ENCODE data around the gene CPNE2. TPM values are rescaled to one million over a fixed set of nuclear protein-coding genes. Genes with fewer than 3 reads are reported as not detected.
"Not testable (repeated sequence)": the region's sequence is repeated elsewhere in the genome, so short reads cannot be mapped to it uniquely, and the experiment has no call there.

The CPNE2 gene
- total RNA-seq, 1 donor from 2014 or later = 36.6 TPM

- Histone ChIP-seq H3K27ac (peak overlapping the region; percentile 95), H3K27me3 (no peaks in the 10 kb centered on the region), H3K4me1 (peaks cover 5 to 26% of the 10 kb centered on the region in 2 donors), H3K4me3 (peak overlapping the region; percentile 70 to 94), H3K9me3 (no peaks in the 10 kb centered on the region), H3K36me3 (peaks cover 0 to 3% of the 10 kb centered on the region in 2 donors)
- no peak for TF ChIP-seq CTCF (IDR thresholded peaks at IDR 0.05)
- DNase-seq (ENCODE audit: low spot score in 2 of 2) = peak; percentile 14 to 85
- intact Hi-C loops (cut with DNase I) = loop anchor here (5.0 to 10.0 kb wide), 6 partner anchors 93 to 619 kb away; partner anchors contain the start of genes CPNE2, HERPUD1, KIFC3 and MT1A
These were observed 93.1 kb downstream of the CPNE2 start for GRCh38 chr16:57185446-57185944.

- Histone ChIP-seq H3K4me1 (peaks cover 5 to 33% of the 10 kb centered on the region in 2 donors), H3K36me3 (no peaks in the 10 kb centered on the region), H3K9me3 (no peaks in the 10 kb centered on the region), H3K27ac (peak within 1 kb of the TSS; percentile 95 to 96), H3K4me3 (peak within 1 kb of the TSS; percentile 78 to 94), H3K27me3 (no peaks in the 10 kb centered on the region)
- DNase-seq (ENCODE audit: low spot score in 2 of 2) = peak; percentile 98 to 99
- no peak for TF ChIP-seq CTCF (IDR thresholded peaks at IDR 0.05)
- intact Hi-C loops (cut with DNase I) = loop anchor here (1.0 to 10.0 kb wide), 8 partner anchors 59 to 619 kb away; partner anchors contain the start of genes ARL2BP, CIAPIN1, COQ9 and CPNE2
These were observed 93.8 kb downstream of the CPNE2 start, which contains the start of the genes PSME3IP1 and RSPRY1 for GRCh38 chr16:57185945-57186871. Gene PSME3IP1 (minus strand): TSS chr16:57186039. CDS start chr16:57173854, 12,185 bp downstream. Gene RSPRY1 (plus strand): TSS chr16:57186329. CDS start chr16:57204659, 18,330 bp downstream.

GRCh38 chr16:57186872-57187854 is 94.8 kb downstream of the CPNE2 start:
- no peak for DNase-seq (ENCODE audit: low spot score in 2 of 2)
- TF ChIP-seq CTCF (IDR thresholded peaks at IDR 0.05) = no peak
- intact Hi-C loops (cut with DNase I) = loop anchor here (1.0 to 10.0 kb wide), 8 partner anchors 58 to 618 kb away; partner anchors contain the start of genes ARL2BP, CIAPIN1, COQ9 and CPNE2

GRCh38 chr16:57187902-57188710 is 95.7 kb downstream of the CPNE2 start:
- Histone ChIP-seq H3K27ac (peak overlapping the region; percentile 95 to 96), H3K4me1 (peaks cover 5 to 39% of the 10 kb centered on the region in 2 donors), H3K4me3 (peak overlapping the region; percentile 78)
- H3K9me3 ChIP-seq; H3K36me3 ChIP-seq; H3K27me3 ChIP-seq; DNase-seq (ENCODE audit: low spot score in 2 of 2): not testable (repeated sequence)
- intact Hi-C loops (cut with DNase I) = loop anchor here (2.0 to 10.0 kb wide), 7 partner anchors 96 to 617 kb away; partner anchors contain the start of genes CIAPIN1, COQ9, CPNE2 and HERPUD1

More at GRCh38 chr16:57186872-57187854, 94.8 kb downstream of the CPNE2 start:
- Histone ChIP-seq H3K9me3 (no peaks in the 10 kb centered on the region), H3K4me3 (peak overlapping the region; percentile 78), H3K27ac (peak overlapping the region; percentile 95 to 96), H3K4me1 (peaks cover 5 to 39% of the 10 kb centered on the region in 2 donors), H3K36me3 (no peaks in the 10 kb centered on the region), H3K27me3 (no peaks in the 10 kb centered on the region)

GRCh38 chr16:57188711-57189002 is 96.3 kb downstream of the CPNE2 start:
- Histone ChIP-seq H3K9me3 (no peaks in the 10 kb centered on the region), H3K27ac (no peak overlapping the region), H3K27me3 (no peaks in the 10 kb centered on the region), H3K4me3 (no peak overlapping the region), H3K36me3 (no peaks in the 10 kb centered on the region), H3K4me1 (peaks cover 5 to 42% of the 10 kb centered on the region in 2 donors)
- no peak for TF ChIP-seq CTCF (IDR thresholded peaks at IDR 0.05)
- no peak for DNase-seq (ENCODE audit: low spot score in 2 of 2)
- intact Hi-C loops (cut with DNase I) = loop anchor here (5.0 to 10.0 kb wide), 6 partner anchors 96 to 616 kb away; partner anchors contain the start of genes CPNE2, HERPUD1, KIFC3 and MT1A

GRCh38 chr16:57189527-57189926 is 97.1 kb downstream of the CPNE2 start:
- not testable (repeated sequence) for H3K27me3 ChIP-seq; H3K36me3 ChIP-seq; DNase-seq (ENCODE audit: low spot score in 2 of 2); H3K4me3 ChIP-seq; H3K27ac ChIP-seq; H3K9me3 ChIP-seq
- peaks cover 5 to 47% of the 10 kb centered on the region in 2 donors for H3K4me1 ChIP-seq
- intact Hi-C loops (cut with DNase I) = loop anchor here (5.0 to 10.0 kb wide), 6 partner anchors 97 to 615 kb away; partner anchors contain the start of genes CPNE2, HERPUD1, KIFC3 and MT1A
